ENCODE results near the gene SDK1.

Gene SDK1

DNA sequence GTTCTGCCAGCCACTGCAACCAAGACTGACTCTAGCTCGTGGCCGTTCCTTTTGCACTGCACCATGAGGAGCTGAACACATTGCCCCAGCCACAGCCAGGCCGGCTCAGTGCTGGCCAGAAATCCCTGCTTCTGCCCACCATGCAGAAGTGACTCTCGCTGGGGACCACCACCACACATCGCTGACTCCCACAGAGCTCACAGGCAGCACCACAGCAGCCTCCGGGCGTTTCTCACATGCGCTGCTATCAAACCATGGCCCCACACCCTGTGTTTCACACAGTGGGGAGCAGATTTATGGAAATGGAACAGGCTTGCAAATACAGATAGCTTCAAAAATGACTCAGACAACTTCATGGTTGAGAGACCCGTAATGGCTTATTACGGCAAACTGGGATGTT is 15.4 kb upstream of the SDK1 start:
- no peak for DNase-seq

- DNase-seq = no peak
These were observed 11.1 kb upstream of the SDK1 start for GRCh38 chr7:3289996-3290395.

GRCh38 chr7:3292694-3293093 is 8.4 kb upstream of the SDK1 start:
- DNase-seq = no peak

- no peak for DNase-seq
These were observed 6.5 kb upstream of the SDK1 start for GRCh38 chr7:3294432-3295100.

DNA sequence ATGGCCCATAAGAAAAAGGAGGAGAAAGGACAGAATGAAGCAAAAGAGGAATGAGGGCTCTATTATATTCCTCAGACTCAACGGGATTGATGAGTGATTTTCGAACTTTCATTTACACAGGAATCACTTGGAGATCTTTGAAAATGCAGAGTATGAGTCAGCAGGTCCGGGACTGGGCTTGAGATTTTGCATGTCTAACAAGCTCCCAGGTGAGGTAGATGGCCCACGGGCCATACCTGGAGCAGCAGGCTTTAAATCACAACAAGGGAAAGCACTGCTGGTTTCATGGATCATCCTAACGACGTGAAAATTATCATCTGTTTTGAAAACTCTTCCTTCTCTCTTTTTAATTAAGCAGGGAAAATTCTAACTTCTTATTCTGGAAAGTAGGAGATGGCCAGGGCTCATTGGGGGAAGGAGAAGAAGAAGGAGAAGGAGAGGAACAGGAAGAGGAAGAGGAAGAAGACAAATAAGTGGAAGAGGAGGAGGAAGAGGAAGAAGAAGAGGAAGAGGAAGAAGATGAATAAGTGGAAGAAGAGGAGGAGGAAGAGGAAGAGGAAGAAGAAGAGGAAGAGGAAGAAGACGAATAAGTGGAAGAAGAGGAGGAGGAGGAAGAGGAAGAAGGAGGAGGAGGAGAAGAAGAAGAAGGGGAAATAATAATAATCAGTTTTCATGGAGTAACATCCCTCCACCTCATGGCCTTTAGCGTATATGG is 3.8 kb upstream of the SDK1 start:
- DNase-seq = no peak

- no peak for DNase-seq
These were observed 816 bp upstream of the SDK1 start for GRCh38 chr7:3300221-3300650.

- DNase-seq = no peak
These were observed 338 bp downstream of the SDK1 start for GRCh38 chr7:3301449-3301731.

GRCh38 chr7:3301831-3302618 is 973 bp downstream of the SDK1 start:
- peak in 1 of 2 experiments; percentile 1 for DNase-seq

GRCh38 chr7:3302681-3303320 is 1.7 kb downstream of the SDK1 start:
- no peak for DNase-seq

DNA sequence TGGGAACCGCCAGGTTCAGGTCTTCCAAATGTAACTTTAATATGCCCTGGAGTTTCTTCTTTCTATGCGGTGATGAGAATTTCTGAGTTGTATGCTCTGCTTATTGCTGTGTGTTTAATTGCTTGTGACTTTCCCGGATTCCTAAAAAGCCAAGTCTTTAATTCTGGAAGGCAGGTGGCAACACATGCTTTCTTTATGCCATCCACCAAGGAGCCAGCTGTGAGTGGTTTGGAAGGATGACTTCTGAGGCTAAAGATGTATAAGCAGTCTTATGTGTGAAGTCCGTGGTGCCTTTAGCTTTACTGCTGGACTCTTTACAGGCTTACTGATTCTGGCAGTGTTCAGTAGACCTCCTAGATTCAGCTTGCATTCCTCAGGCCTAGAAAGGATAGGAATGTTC is 3.1 kb downstream of the SDK1 start:
- DNase-seq = no peak

GRCh38 chr7:3307435-3307834 is 6.4 kb downstream of the SDK1 start:
- DNase-seq = no peak

DNA sequence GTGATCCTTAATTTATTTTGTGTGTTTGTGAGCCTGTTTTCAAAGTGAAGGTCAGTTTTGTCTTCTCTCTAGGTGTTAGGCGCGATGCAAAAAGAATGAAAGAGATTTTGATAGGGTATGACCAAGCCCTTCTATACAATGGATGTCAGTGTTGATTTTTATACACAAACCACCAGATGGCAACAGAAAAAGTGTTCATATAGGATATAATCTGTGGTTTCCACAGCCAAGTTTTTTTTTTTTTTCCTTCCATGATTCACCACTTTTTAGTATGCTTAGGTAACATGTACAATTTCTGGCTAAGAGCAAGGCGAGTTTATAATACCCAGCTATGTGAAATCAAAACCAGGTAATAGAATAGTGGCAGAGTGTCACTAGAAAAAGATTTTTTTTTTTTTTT is 8.1 kb downstream of the SDK1 start:
- no peak for DNase-seq

DNA sequence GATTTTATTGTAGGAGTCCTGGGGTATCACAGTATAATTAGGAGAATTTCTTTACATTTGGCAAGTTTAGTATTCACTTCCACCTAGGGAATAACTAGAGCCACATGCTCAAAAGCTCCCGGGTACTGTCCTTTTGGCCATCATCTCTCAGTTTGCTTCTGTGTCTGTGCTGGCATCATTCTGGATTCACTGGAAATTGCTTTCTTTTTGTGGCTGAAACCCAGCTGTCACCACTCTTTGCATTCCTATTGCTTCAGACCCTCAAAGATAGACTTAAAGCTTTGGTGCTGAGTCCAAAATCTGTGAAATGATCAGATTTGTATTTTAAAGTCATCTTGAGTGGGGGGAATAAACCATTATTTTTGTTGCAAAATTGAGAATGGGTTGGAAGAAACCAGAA is 8.9 kb downstream of the SDK1 start:
- DNase-seq = no peak

DNA sequence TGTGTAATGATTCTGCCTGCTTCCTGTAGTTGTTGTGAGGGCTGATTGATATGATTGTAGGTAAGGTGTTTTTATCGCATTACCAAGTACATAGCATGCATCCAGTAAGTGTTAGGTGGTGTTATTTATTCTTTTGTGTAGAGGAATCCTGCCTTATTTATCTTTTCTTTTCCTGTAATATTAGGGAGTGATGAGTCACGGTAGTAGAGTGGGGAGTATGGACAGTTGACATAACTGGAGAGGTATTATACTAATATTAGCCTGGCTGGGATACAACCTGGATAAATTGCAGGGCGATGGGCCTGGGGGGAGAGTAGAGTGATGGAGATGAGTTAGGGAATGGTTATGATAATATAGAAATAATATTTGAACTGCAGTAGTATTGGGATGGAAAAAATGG is 9.8 kb downstream of the SDK1 start:
- no peak for DNase-seq

- DNase-seq = no peak
These were observed 11.5 kb downstream of the SDK1 start for GRCh38 chr7:3312583-3312982.

DNA sequence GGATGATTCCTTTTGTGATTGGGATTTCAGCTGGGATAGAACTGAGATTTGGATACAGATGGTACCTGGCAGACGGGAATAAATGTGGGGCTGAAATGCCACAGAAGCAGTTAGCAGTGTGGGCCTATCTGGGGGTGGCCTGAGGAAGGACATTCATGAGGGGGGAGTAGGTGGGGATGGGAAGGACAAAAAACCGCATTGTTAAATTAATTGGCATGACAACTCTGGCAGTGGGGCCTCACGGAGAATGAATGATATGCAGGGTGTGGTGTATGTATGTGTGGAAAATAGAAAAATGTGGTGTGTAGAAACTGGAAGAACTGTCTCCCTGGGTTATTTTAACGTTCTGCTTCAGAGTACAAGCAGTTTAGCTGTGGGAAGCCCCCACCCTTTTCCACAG is 17.8 kb downstream of the SDK1 start:
- DNase-seq = no peak

DNA sequence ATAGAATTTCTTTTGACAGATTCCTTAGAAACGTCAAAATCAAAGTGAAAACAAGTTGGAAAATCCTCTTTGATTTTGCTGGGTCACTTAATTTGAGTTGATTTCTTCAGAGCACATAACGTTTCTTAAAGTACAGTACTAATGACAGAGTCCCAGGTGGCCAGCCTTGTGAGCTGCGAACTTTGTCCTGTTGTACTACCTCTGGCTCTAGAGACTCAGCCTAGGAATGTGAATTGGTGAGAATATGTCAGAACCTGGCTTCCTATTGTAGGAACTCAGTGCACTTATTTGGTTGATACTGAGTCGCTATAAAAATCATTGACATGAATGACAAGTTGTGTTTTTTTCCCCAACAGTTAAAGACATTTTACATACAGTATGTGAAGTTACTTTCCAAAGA is 20.2 kb downstream of the SDK1 start:
- no peak for DNase-seq

DNA sequence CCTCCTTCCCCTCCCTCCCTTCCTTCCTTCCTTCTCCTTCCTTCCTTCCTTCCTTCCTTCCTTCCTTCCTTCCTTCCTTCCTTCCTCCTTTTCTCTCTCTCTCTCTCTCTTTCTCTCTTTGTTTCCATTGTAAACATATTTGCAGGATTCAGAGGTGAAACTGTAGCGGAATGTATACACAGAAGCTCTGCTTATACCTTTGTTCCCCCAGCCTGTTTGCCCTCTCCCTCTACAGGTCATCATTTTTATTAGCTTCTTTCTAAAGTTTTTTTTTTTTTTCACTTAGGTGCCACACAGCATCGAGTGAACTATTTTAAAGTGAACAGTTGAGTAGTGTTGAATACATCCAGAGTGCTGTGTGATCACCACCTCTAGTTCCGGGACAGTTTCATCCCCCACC is 20.7 kb downstream of the SDK1 start:
- DNase-seq = no peak

- DNase-seq = no peak
These were observed 25.2 kb downstream of the SDK1 start for GRCh38 chr7:3326246-3326645.

DNA sequence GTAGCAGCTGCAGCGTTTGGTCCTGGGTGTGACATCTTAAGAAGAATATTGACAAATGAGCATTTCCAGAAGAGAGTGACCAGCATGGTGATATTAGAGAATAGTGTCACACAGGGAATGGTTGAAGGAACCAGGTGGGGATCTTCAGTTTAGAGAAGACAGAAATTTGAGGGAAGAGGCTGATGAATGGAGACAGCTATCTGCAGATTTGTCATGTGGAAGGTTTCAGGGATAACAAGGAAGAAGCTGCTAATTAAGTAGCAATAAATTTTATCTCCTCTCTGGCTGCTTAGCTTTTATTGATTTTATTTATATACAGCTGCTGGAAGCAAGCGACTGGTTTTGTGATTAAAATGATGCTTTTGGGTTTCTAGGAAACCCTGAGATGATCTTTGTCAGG is 26.0 kb downstream of the SDK1 start:
- no peak for DNase-seq

DNA sequence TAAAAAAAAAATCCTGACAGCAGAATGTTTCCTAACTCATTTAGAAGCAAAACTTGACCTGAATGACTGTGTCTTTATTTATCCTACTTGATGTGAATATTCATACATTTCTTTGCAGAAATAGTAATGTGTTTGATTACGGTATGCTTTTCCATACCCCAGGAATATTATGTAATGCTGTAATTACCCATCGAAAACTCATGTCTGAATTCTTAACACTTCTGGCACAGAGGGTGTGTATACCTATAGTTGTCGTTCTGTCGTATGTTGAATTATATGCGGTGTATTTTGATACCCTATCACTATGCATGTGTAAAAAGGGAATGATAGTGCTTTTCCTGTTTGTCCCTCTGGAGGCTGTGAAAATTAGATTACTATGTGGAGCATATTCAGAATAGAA is 26.6 kb downstream of the SDK1 start:
- DNase-seq = no peak

DNA sequence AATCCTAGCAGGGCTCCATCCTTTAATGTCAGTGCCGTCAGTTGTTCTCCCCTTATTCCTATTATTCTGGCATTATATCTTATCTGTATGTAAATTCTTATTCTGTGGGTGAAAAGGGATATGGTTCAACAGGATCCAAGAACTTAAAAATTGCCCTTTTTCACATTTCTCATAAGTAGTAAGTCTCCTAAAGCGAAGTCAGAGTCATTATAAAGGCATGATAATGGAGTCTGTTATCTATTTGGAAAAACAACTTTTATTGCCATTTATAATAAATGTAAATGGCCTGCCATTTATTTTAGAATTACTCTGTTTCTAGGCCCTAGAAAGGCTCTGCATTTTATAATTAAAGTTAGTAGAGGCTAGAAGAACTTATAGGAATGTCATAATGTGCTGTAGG is 31.3 kb downstream of the SDK1 start:
- DNase-seq = no peak

- DNase-seq = no peak
These were observed 32.8 kb downstream of the SDK1 start for GRCh38 chr7:3333861-3334260.

Data from stimulated activated CD4-positive, alpha-beta T cell treated with anti-CD3 and anti-CD28 coated beads, Interleukin-4, amount 100 ng/mL, for 4 hours (primary cell).